AG04450 (cell line): ENCODE data around the gene GNAI1. TPM values are rescaled to one million over a fixed set of nuclear protein-coding genes. Genes with fewer than 3 reads are reported as not detected.

ENCODE experiments used
- CTCF ChIA-PET: fragments of 300-600, 350-600 bp; formaldehyde crosslinking; extraction: SDS; loops from one replicate; lab custom pipeline; 2022; ENCODE audit warnings: antibody characterized with exemption, inconsistent platforms; lab: Charles Lee
- POLR2A ChIA-PET: fragments of 350-600 bp; formaldehyde crosslinking; extraction: SDS; loops from one replicate; lab custom pipeline; 2021; ENCODE audit warnings: antibody characterized with exemption, inconsistent platforms; lab: Yijun Ruan, JAX
- DNase-seq: peaks from one replicate; pipeline ENCODE4 v3.0.0-alpha.2; 2011; ENCODE audit warnings: low read depth, low spot score
- H3K27ac ChIP-seq: one replicate; pipeline ENCODE4 v1.5.1; 2012; ENCODE audit warnings: low read depth, low read length, control low read depth
- H3K27me3 ChIP-seq: one replicate; pipeline ENCODE4 v1.6.0; 2012; ENCODE audit warnings: low read length; ENCODE audit not compliant: control insufficient read depth, insufficient read depth
- H3K4me3 ChIP-seq: 2 replicates; pipeline ENCODE4 v1.5.1; 2011; ENCODE audit warnings: mild to moderate bottlenecking, low read depth, low read length, control low read depth
- H3K9me3 ChIP-seq: 2 replicates; pipeline ENCODE4 v1.5.1; 2012; ENCODE audit warnings: low read length; ENCODE audit not compliant: control insufficient read depth, insufficient read depth
- polyA plus RNA-seq: library from polyadenylated mRNA; depleted of rRNA; stranded (reverse); fragments of >200 nt; gene quantifications from 2 replicates; pipeline ENCODE4 v1.2.3, GENCODE V29; 2011
- TF ChIP-seq, protein P1 (sequence below): IDR thresholded peaks from 2 replicates; pipeline ENCODE4 v1.5.1; 2011; ENCODE audit warnings: low read depth, low read length, control low read depth, inconsistent platforms

The GNAI1 gene
- polyA plus RNA-seq, 1 experiment = 56.2 TPM

- ChIA-PET POLR2A (no interaction called here), CTCF (interaction anchor here (1.7 kb wide), 1 partner anchor 18 kb away, joined by 4 read pairs; no protein-coding TSS in a partner anchor)
- no peak overlapping the region for H3K27ac ChIP-seq
- H3K27me3 ChIP-seq = no peaks in the 10 kb centered on the region
- no peak for DNase-seq
- TF ChIP-seq, protein P1, sequence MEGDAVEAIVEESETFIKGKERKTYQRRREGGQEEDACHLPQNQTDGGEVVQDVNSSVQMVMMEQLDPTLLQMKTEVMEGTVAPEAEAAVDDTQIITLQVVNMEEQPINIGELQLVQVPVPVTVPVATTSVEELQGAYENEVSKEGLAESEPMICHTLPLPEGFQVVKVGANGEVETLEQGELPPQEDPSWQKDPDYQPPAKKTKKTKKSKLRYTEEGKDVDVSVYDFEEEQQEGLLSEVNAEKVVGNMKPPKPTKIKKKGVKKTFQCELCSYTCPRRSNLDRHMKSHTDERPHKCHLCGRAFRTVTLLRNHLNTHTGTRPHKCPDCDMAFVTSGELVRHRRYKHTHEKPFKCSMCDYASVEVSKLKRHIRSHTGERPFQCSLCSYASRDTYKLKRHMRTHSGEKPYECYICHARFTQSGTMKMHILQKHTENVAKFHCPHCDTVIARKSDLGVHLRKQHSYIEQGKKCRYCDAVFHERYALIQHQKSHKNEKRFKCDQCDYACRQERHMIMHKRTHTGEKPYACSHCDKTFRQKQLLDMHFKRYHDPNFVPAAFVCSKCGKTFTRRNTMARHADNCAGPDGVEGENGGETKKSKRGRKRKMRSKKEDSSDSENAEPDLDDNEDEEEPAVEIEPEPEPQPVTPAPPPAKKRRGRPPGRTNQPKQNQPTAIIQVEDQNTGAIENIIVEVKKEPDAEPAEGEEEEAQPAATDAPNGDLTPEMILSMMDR = no peak
- no peak overlapping the region for H3K4me3 ChIP-seq
- H3K9me3 ChIP-seq = no peaks in the 10 kb centered on the region
Observed at GRCh38 chr7:80114159-80114558, 20.5 kb upstream of the GNAI1 start.

DNA sequence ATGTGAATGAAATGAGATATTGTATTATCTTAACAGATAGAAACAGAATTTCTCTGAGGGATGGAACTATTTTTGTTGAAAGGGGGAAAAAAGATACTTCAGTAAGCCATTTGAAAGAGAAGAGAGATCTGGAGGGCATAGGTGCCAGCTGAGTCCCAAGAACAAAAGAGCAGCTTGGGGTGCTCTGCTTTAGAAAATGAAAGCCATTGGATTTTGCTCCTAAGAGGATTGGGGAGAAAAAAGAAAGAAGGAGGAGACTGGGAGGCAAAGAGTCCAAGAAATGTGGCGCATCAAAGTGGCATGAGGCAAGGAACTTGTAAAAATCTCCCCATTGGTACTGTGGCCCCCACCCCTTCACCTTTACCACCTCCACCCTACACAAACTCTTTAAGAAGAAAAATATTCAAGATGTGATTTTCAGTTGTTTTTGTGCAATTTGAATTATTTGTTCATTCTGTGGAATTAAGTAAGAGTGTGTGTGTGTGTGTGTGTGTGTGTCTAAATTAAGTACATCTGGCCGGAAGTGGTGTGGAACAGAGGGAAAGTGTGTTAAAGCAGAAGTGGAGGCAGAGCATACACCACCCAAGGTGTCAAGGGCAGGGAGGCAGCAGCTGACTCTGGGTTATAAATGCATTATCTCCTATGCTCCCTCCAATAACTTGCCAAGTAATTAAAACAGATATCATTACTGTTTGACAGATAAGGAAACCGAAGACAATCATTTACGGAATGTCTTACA, 9.9 kb upstream of the GNAI1 start:
- ChIA-PET POLR2A (no interaction called here), CTCF (no interaction called here)
- TF ChIP-seq, protein P1 = no peak

DNA sequence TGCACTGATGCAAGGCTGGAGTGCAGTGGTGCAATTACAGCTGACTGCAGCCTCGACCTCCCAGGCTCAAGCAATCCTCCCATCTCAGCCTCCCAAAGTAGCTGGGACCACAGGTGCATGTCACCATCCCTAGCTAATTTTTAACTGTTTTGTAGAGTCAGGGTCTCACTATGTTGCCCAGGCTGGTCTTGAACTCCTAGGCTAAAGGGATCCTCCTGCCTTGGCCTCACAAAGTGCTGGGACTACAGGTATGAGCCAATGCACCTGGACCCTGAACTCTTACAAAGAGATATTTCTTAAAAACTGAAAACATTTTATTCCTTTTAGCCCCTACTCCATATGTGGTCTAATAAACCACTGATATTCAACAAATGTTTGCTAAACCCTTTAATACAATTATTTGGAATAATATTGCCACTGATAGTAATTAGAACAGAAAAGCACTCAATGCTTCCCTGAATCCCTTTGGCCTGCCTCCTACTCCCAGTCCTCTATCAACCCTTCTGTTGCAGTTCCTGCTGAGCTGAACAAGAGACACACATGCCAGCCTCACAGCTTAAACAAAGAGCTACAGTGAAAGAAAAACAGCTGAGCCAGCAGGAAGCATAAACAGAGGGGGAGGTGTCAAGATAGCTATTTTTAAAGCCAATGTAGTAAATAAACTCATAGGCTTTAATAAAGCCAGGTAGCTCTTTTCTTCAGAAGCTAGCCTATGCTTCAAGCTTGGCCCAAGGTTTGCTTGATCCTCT, 7.0 kb upstream of the GNAI1 start:
- H3K9me3 ChIP-seq = no peaks in the 10 kb centered on the region
- no peak overlapping the region for H3K4me3 ChIP-seq
- H3K27me3 ChIP-seq = no peaks in the 10 kb centered on the region
- ChIA-PET POLR2A (no interaction called here), CTCF (no interaction called here)
- DNase-seq = no peak
- TF ChIP-seq, protein P1 = no peak
- no peak overlapping the region for H3K27ac ChIP-seq

More for the DNA sequence above, 9.9 kb upstream of the GNAI1 start:
- H3K27me3 ChIP-seq = no peaks in the 10 kb centered on the region
- no peak overlapping the region for H3K27ac ChIP-seq
- H3K4me3 ChIP-seq = no peak overlapping the region
- no peaks in the 10 kb centered on the region for H3K9me3 ChIP-seq
- no peak for DNase-seq

GRCh38 chr7:80128918-80129317, 5.7 kb upstream of the GNAI1 start:
- ChIA-PET CTCF (no interaction called here), POLR2A (no interaction called here)
- Histone ChIP-seq H3K4me3 (no peak overlapping the region), H3K9me3 (no peaks in the 10 kb centered on the region), H3K27ac (no peak overlapping the region), H3K27me3 (no peaks in the 10 kb centered on the region)
- no peak for DNase-seq
- TF ChIP-seq, protein P1 = no peak

DNA sequence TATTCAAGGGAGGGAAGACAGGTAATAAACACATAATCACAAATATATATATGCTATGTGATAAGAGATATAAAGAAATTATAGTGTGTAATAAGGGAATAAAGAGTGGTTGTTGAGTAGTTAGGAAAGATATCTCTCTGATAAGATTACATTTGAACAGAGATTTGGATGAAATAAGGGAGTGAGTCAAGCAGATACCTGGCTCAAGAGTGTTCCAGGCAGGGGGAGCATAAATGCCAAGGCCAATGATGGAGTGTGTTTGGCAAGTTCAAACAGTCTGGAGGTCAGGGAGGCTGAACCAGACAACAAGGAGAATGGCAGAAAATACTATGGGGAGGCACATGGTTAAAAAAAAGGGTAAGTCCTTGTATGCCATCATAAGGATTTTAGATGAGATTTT, 4.8 kb upstream of the GNAI1 start:
- Histone ChIP-seq H3K27ac (no peak overlapping the region), H3K9me3 (no peaks in the 10 kb centered on the region; the same call in 1 of the 2 replicates), H3K4me3 (no peak overlapping the region), H3K27me3 (no peaks in the 10 kb centered on the region)
- no peak for DNase-seq
- TF ChIP-seq, protein P1 = no peak
- ChIA-PET POLR2A (no interaction called here), CTCF (no interaction called here)
